ENCODE data around the gene SYNPR. TPM values are rescaled to one million over a fixed set of nuclear protein-coding genes. Genes with fewer than 3 reads are reported as not detected.

SYNPR gene
- total RNA-seq, 4 donors from 2014 or later: not detected

DNA sequence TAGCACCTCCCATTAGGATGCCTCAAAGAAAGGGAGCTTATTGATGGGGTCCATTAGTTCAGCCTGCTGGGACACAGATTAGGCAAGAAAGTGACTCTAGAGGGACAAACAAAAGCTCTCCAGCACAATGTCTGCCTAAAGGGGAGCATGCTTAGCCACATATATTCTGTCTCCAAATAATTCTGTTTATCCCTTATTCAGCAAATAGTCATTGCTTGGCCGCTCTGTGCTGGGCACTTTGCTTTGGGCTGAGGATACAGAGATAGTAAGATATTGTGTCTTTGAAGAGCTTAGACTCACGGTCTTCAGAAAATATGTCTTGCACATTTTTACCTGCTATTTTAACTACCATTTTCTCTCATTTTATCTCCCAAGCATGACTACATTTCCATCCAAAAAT is 159.8 kb downstream of the SYNPR start:
- WGBS, 2 donors: 50 to 96% methylated on average over 2 of the region's 2 CpGs
- TF ChIP-seq POLR2A (IDR thresholded peaks at IDR 0.05): no peak
- TF ChIP-seq, protein P1, sequence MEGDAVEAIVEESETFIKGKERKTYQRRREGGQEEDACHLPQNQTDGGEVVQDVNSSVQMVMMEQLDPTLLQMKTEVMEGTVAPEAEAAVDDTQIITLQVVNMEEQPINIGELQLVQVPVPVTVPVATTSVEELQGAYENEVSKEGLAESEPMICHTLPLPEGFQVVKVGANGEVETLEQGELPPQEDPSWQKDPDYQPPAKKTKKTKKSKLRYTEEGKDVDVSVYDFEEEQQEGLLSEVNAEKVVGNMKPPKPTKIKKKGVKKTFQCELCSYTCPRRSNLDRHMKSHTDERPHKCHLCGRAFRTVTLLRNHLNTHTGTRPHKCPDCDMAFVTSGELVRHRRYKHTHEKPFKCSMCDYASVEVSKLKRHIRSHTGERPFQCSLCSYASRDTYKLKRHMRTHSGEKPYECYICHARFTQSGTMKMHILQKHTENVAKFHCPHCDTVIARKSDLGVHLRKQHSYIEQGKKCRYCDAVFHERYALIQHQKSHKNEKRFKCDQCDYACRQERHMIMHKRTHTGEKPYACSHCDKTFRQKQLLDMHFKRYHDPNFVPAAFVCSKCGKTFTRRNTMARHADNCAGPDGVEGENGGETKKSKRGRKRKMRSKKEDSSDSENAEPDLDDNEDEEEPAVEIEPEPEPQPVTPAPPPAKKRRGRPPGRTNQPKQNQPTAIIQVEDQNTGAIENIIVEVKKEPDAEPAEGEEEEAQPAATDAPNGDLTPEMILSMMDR (IDR thresholded peaks at IDR 0.05): no peak
- intact Hi-C loops (cut with DNase I; ENCODE audit: low total_unique reads): no loop called here
- no peak overlapping the region for H3K4me3 ChIP-seq (ENCODE audit: low read depth, poor library complexity, severe bottlenecking)
- DNase-seq (ENCODE audit: low spot score in 2 of 2): no peak

DNA sequence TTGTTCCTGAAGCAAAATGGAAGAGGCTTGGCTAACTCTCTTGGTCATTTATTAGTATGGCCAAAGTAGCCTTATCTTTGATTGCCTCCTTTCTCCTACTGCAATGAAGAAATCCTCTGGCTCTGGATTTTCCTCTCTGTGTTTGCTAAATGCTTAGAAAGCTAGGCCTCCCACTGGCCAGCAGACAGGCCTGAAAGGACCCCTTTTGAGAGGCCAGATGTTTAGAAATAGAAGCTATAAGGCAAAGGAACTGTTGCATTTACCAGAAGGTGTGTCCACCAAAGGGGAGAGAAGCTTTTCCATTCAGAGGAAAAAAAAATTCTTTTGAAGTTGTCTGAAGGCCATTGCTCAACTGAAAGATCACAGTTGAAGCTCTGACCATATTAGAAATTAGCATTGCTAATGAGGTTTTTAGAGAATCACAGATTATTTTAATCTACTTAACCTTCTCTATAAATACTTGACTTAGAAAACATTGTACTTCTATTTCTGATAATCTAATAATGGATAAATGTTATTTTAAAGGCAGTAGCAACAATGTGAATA is 160.8 kb downstream of the SYNPR start:
- intact Hi-C loops (cut with DNase I; ENCODE audit: low total_unique reads): no loop called here
- TF ChIP-seq, protein P1 (IDR thresholded peaks at IDR 0.05): no peak
- TF ChIP-seq POLR2A (IDR thresholded peaks at IDR 0.05): no peak
- H3K4me3 ChIP-seq (ENCODE audit: low read depth, poor library complexity, severe bottlenecking): no peak overlapping the region
- DNase-seq (ENCODE audit: low spot score in 2 of 2): no peak

DNA sequence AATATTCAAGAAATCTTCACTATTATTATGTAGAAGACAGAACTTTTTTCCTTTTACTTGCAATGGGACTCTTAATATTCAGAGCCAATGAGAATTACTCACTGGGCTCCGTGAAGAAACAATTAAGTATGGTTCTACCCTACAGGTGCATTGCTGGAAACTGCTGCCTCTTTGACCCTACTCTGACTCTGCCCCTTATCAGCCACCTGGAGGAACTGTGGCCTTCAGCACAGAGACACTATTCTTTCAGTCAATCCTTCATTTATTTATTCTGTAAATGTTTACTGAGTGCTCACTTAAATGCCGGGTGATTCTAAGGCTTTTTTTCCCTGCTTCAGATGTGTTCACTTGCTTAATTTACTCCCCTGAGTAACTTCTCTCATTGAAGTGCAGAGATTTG is 163.2 kb downstream of the SYNPR start:
- DNase-seq (ENCODE audit: low spot score in 2 of 2): no peak
- no peak overlapping the region for H3K4me3 ChIP-seq (ENCODE audit: low read depth, poor library complexity, severe bottlenecking)
- TF ChIP-seq POLR2A (IDR thresholded peaks at IDR 0.05): no peak
- TF ChIP-seq, protein P1 (IDR thresholded peaks at IDR 0.05): no peak
- intact Hi-C loops (cut with DNase I; ENCODE audit: low total_unique reads): no loop called here
- WGBS, 2 donors: 42 to 53% methylated on average over 2 of the region's 2 CpGs

DNA sequence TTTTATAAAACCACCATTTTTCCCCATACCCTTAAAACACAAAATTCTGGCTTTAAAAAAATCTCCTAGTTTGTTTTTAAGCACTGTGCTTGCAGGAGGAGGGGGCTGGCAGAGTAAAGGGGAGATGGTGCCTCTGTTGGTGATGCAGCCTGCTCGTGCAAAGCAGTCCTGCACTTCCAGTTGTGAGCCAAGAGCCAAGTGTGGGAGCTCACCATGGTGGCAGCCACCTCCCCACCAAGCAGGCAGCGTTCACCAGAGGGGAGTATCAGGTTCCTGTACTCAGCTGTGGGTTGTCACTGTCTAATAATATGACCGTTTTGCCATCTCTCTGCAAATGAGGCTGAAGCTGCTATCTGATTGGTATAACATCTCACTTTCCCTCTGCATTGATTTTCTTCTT is 164.8 kb downstream of the SYNPR start:
- intact Hi-C loops (cut with DNase I; ENCODE audit: low total_unique reads): no loop called here
- TF ChIP-seq POLR2A (IDR thresholded peaks at IDR 0.05): no peak
- TF ChIP-seq, protein P1 (IDR thresholded peaks at IDR 0.05): no peak
- DNase-seq (ENCODE audit: low spot score in 2 of 2): no peak
- H3K4me3 ChIP-seq (ENCODE audit: low read depth, poor library complexity, severe bottlenecking): no peak overlapping the region
- 3 to 10% methylated on average over 3 of the region's 3 CpGs for WGBS, 2 donors

DNA sequence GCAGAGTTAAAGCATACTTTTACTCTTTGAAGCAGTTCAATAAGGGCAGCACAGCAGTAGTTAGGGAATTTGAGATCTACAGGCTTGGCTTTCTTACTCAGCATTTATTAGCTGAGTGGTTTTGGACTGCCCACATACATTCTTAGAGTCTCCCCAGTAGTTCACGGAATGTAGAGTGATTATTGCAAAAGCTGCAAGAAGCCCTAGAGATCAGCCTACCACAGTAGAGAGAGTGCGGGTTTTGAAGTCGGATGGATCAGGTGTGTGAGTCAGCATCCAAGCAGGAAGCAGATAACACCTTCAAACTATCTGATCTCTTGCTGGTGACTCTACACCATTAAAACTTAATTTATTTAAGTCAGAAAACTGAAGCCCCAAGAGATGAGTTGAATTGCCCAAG is 171.9 kb downstream of the SYNPR start:
- WGBS, 2 donors: 63 to 73% methylated on average over 3 of the region's 3 CpGs
- no peak for TF ChIP-seq POLR2A (IDR thresholded peaks at IDR 0.05)
- TF ChIP-seq, protein P1 (IDR thresholded peaks at IDR 0.05): no peak
- no peak overlapping the region for H3K4me3 ChIP-seq (ENCODE audit: low read depth, poor library complexity, severe bottlenecking)
- no peak for DNase-seq (ENCODE audit: low spot score in 2 of 2)
- intact Hi-C loops (cut with DNase I; ENCODE audit: low total_unique reads): no loop called here

Data from lower leg skin (tissue), 4 donors.